PC-9 (cell line): Measurements from ENCODE around the gene TBCE. TPM values are rescaled to one million over a fixed set of nuclear protein-coding genes. Genes with fewer than 3 reads are reported as not detected.

ENCODE experiments used
- BruUV-seq: library from RNA; stranded (reverse); fragments of 400-500 nt; replicated peaks from 2 replicates; lab custom pipeline; 2021; lab: Mats Ljungman, UMichigan
- CTCF ChIA-PET: fragments of 300-600 bp; sonication (Branson Sonifier 250); formaldehyde crosslinking; loops from one replicate; lab custom pipeline; 2022; ENCODE audit warnings: antibody characterized with exemption; lab: Charles Lee
- POLR2A ChIA-PET: fragments of 300-600 bp; sonication (Branson Sonifier 250); formaldehyde crosslinking; loops from one replicate; lab custom pipeline; 2022; ENCODE audit warnings: antibody characterized with exemption; ENCODE audit not compliant: unreplicated experiment; lab: Charles Lee
- DNase-seq, 2 experiments: peaks; one replicate each; pipeline versions ENCODE4 v3.0.0 to v3.0.0-alpha.2; 2015 to 2022; ENCODE audit warnings: mixed read lengths in 1 of 2
- H2AFZ ChIP-seq: fragments of 200-600 bp; sonication (generic); 2 replicates; pipeline ENCODE4 v1.8.1; 2017; ENCODE audit warnings: antibody characterized with exemption
- H3F3A ChIP-seq: fragments of 200-600 bp; sonication (generic); 2 replicates; pipeline ENCODE4 v1.8.1; 2017; ENCODE audit warnings: antibody characterized with exemption, mild to moderate bottlenecking, low read depth; ENCODE audit not compliant: insufficient read depth
- H3K27ac ChIP-seq: fragments of 200-600 bp; sonication (generic); 2 replicates; pipeline ENCODE4 v1.6.1; 2016; ENCODE audit warnings: mixed run types
- H3K27me3 ChIP-seq: fragments of 200-600 bp; sonication (generic); 2 replicates; pipeline ENCODE4 v1.6.1; 2016; ENCODE audit warnings: low read depth, mixed run types; ENCODE audit not compliant: insufficient read depth
- H3K36me3 ChIP-seq: fragments of 200-600 bp; sonication (generic); 2 replicates; pipeline ENCODE4 v1.6.1; 2016; ENCODE audit warnings: low read depth, mixed run types
- H3K4me1 ChIP-seq: fragments of 200-600 bp; sonication (generic); replicated peaks from 2 replicates; pipeline ENCODE4 v1.6.1; 2016; ENCODE audit warnings: mixed run types; ENCODE audit not compliant: insufficient read depth
- H3K4me2 ChIP-seq: fragments of 200-600 bp; sonication (generic); 2 replicates; pipeline ENCODE4 v1.6.1; 2017; ENCODE audit warnings: mixed run types
- H3K4me3 ChIP-seq: fragments of 200-600 bp; sonication (generic); 2 replicates; pipeline ENCODE4 v1.6.1; 2016; ENCODE audit warnings: mixed run types
- H3K79me2 ChIP-seq: fragments of 200-600 bp; sonication (generic); 2 replicates; pipeline ENCODE4 v1.6.1; 2017; ENCODE audit warnings: low read depth, mixed run types
- H3K9me2 ChIP-seq: fragments of 200-600 bp; sonication (generic); 2 replicates; pipeline ENCODE4 v1.8.1; 2017; ENCODE audit warnings: mild to moderate bottlenecking; ENCODE audit not compliant: insufficient read depth
- H3K9me3 ChIP-seq: fragments of 200-600 bp; sonication (generic); 2 replicates; pipeline ENCODE4 v1.8.1; 2016; ENCODE audit warnings: low read depth; ENCODE audit not compliant: insufficient read depth
- H4K20me1 ChIP-seq: fragments of 200-600 bp; sonication (generic); 2 replicates; pipeline ENCODE4 v1.8.1; 2017; ENCODE audit not compliant: insufficient read depth
- CTCF ChIP-seq: fragments of 200-600 bp; sonication (generic); conservative IDR thresholded peaks from 2 replicates; pipeline ENCODE4 v1.6.1; 2017; ENCODE audit warnings: mixed run types, antibody characterized with exemption, mild to moderate bottlenecking, moderate library complexity
- EZH2 ChIP-seq: fragments of 200-600 bp; sonication (generic); IDR thresholded peaks from 2 replicates; pipeline ENCODE4 v1.8.0; 2017; ENCODE audit warnings: antibody characterized with exemption, low read depth
- intact Hi-C: fragments of 100-400 bp; cut with micrococcal nuclease; formaldehyde crosslinking; loops from one replicate; pipeline ENCODE4 v1.10.0; 2022; ENCODE audit not compliant: unreplicated experiment
- total RNA-seq: library from RNA; stranded (reverse); gene quantifications from 2 replicates; pipeline ENCODE4 v1.2.3, GENCODE V29; 2021

TBCE gene
- total RNA-seq, 1 experiment from 2014 or later = 18.9 TPM

DNA sequence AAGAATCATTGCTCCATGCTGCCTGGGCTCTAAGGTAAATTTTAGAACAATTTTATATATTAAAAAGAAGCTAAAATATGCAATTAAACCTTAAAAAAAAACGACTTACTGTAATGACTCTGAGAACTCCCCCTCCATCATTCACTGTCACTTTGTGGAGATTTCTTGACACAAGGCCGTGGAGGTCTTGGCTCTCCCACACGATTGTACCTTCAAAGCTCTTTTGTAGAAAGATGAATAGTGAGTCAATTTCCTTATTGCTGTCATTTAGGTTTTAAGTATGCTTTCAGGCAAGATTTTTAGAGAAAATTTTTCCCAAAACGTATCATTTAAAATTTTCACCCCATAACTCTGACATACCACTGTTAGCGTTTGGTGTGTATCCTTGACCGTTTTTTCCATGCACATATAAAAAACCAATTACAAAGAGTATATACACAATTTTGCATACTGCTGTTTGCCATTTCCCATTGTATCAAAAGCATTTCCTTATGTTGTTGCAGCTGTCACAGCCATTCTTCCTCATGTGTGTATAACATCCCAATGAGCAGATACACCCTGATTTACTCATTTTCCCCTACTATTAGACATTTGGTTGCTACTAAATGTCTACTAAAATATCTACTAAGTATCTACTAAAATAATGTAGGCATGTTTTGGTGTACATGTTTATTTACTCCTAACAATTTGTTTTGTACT, 103.7 kb downstream of the TBCE start:
- Histone ChIP-seq H4K20me1 (no peaks in the 10 kb centered on the region), H3K4me2 (no peak overlapping the region), H3K79me2 (no peaks in the 10 kb centered on the region), H3K9me3 (no peaks in the 10 kb centered on the region), H3K27me3 (no peaks in the 10 kb centered on the region), H3K27ac (no peak overlapping the region), H2AFZ (no peak overlapping the region), H3K36me3 (0 out of 2 replicates have a peak, but pooled peaks cover 2% of the 10 kb centered on the region), H3K4me1 (peaks cover 15% of the 10 kb centered on the region), H3K9me2 (no peaks in the 10 kb centered on the region), H3K4me3 (no peak overlapping the region), H3F3A (peaks cover 42% of the 10 kb centered on the region)
- ChIA-PET POLR2A (no interaction called here), CTCF (no interaction called here)
- no peak for DNase-seq
- intact Hi-C loops = no loop called here
- TF ChIP-seq CTCF (no peak), EZH2 (no peak)
- no TSS peak for BruUV-seq

GRCh38 chr1:235473806-235474205, 106.6 kb downstream of the TBCE start:
- DNase-seq = no peak
- H4K20me1 ChIP-seq = no peaks in the 10 kb centered on the region
- intact Hi-C loops = loop anchor here (2.0 kb wide), 1 partner anchor 13 kb away; no protein-coding TSS in a partner anchor
- peaks cover 28% of the 10 kb centered on the region for H3F3A ChIP-seq
- TF ChIP-seq EZH2 (no peak), CTCF (no peak)
- no peak overlapping the region for H3K4me2 ChIP-seq
- H3K4me1 ChIP-seq = peaks cover 11% of the 10 kb centered on the region
- H2AFZ ChIP-seq = no peak overlapping the region
- H3K27me3 ChIP-seq = no peaks in the 10 kb centered on the region
- H3K79me2 ChIP-seq = no peaks in the 10 kb centered on the region
- no TSS peak for BruUV-seq
- ChIA-PET CTCF (interaction anchor here (0.6 kb wide), 2 partner anchors 56 to 144 kb away, joined by 5 to 7 read pairs; no protein-coding TSS in a partner anchor), POLR2A (interaction anchor here (0.5 kb wide), 1 partner anchor 235 kb away, joined by 3 read pairs; no protein-coding TSS in a partner anchor)
- H3K27ac ChIP-seq = no peak overlapping the region
- no peak overlapping the region for H3K4me3 ChIP-seq
- no peaks in the 10 kb centered on the region for H3K9me3 ChIP-seq
- H3K36me3 ChIP-seq = peaks cover 2% of the 10 kb centered on the region; the same call in 1 of the 2 replicates
- no peaks in the 10 kb centered on the region for H3K9me2 ChIP-seq

DNA sequence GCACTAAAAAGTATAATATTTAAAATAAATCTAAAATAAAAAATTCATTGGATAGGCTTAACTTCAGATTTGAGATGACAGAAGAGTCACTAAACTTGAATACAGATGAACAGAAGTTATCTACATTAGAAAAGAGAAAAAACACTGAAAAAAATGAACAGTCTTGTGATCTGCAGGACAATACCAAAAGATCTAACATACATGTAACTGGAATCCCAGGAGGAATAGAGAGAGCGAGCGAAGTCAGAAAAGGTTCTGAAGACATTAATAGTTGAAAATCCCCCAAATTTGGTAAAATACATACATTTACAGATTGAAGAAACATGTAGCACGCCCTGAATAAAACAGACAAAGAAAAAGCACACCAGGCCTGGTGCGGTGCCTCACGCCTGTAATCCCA, 115.9 kb downstream of the TBCE start:
- no TSS peak for BruUV-seq
- Histone ChIP-seq H3K4me2 (no peak overlapping the region), H3K27ac (no peak overlapping the region), H4K20me1 (peaks cover 4% of the 10 kb centered on the region; the same call in 1 of the 2 replicates), H3K36me3 (peaks cover 17% of the 10 kb centered on the region), H3K79me2 (no peaks in the 10 kb centered on the region), H3K4me1 (no peaks in the 10 kb centered on the region), H3K4me3 (no peak overlapping the region), H3F3A (no peaks in the 10 kb centered on the region), H3K9me3 (no peaks in the 10 kb centered on the region), H3K27me3 (no peaks in the 10 kb centered on the region), H3K9me2 (no peaks in the 10 kb centered on the region), H2AFZ (no peak overlapping the region)
- ChIA-PET CTCF (no interaction called here), POLR2A (no interaction called here)
- intact Hi-C loops = no loop called here
- TF ChIP-seq CTCF (no peak), EZH2 (no peak)
- no peak for DNase-seq
